Hepatocyte (in vitro differentiated cells): Measurements from ENCODE around the gene DHRS2.
"Not testable (repeated sequence)": the region's sequence is repeated elsewhere in the genome, so short reads cannot be mapped to it uniquely, and the experiment has no call there.

Experiments
- CTCF ChIP-seq: fragments of 200-600 bp; sonication (generic); IDR thresholded peaks from 2 replicates; pipeline ENCODE4 v1.5.1; 2016; ENCODE audit warnings: antibody characterized with exemption, mild to moderate bottlenecking; ENCODE audit not compliant: poor library complexity
- EZH2 ChIP-seq: fragments of 200-600 bp; sonication (generic); IDR thresholded peaks from 2 replicates; pipeline ENCODE4 v1.6.1; 2016; ENCODE audit warnings: antibody characterized with exemption, mild to moderate bottlenecking, borderline replicate concordance
- EZH2phosphoT487 ChIP-seq: fragments of 200-600 bp; sonication (generic); IDR thresholded peaks from one replicate; pipeline ENCODE4 v1.6.1; 2018; ENCODE audit warnings: antibody characterized with exemption, mild to moderate bottlenecking, low read depth, moderate library complexity; ENCODE audit not compliant: unreplicated experiment, severe bottlenecking

- not testable (repeated sequence) for TF ChIP-seq CTCF, EZH2, EZH2phosphoT487
Measured at GRCh38 chr14:23594191-23594590, 42.0 kb upstream of the DHRS2 start.
